GM18520 (cell line): ENCODE data around the gene CHRNA7.

Experiments used
- ATAC-seq: cut with Tn5 transposase; IDR thresholded peaks from one replicate; pipeline ENCODE4 v1.9.1; 2021; ENCODE audit not compliant: unreplicated experiment

The CHRNA7 gene

GRCh38 chr15:32029862-32030781 is at the start of gene CHRNA7:
Gene CHRNA7 (plus strand): TSS chr15:32030515. CDS start chr15:32030595, 80 bp downstream.
- no peak for ATAC-seq

GRCh38 chr15:31985607-31986006 is 44.7 kb upstream of the CHRNA7 start:
- ATAC-seq: no peak

GRCh38 chr15:31993062-31993461 is 37.3 kb upstream of the CHRNA7 start:
- ATAC-seq: no peak

- ATAC-seq: no peak
These were observed 32.6 kb upstream of the CHRNA7 start for GRCh38 chr15:31997711-31998110.

- ATAC-seq: no peak
These were observed 26.8 kb upstream of the CHRNA7 start for GRCh38 chr15:32003558-32003957.

GRCh38 chr15:32004249-32004648 is 26.1 kb upstream of the CHRNA7 start:
- ATAC-seq: no peak

GRCh38 chr15:32007355-32007960 is 22.9 kb upstream of the CHRNA7 start:
- no peak for ATAC-seq

GRCh38 chr15:32014953-32015352 is 15.4 kb upstream of the CHRNA7 start:
- no peak for ATAC-seq

- no peak for ATAC-seq
These were observed 10.2 kb upstream of the CHRNA7 start for GRCh38 chr15:32020156-32020555.

GRCh38 chr15:32028921-32029320 is 1.4 kb upstream of the CHRNA7 start:
- ATAC-seq: no peak

GRCh38 chr15:32029409-32029861 is 880 bp upstream of the CHRNA7 start:
- ATAC-seq: no peak

GRCh38 chr15:32030795-32031194 is 480 bp downstream of the CHRNA7 start:
- no peak for ATAC-seq

- no peak for ATAC-seq
These were observed 3.0 kb downstream of the CHRNA7 start for GRCh38 chr15:32033186-32033890.

- ATAC-seq: no peak
These were observed 3.8 kb downstream of the CHRNA7 start for GRCh38 chr15:32034106-32034505.

GRCh38 chr15:32035285-32035684 is 5.0 kb downstream of the CHRNA7 start:
- ATAC-seq: no peak

- ATAC-seq: no peak
These were observed 6.7 kb downstream of the CHRNA7 start for GRCh38 chr15:32036971-32037370.

GRCh38 chr15:32041294-32041693 is 11.0 kb downstream of the CHRNA7 start:
- ATAC-seq: no peak

GRCh38 chr15:32042269-32042972 is 12.1 kb downstream of the CHRNA7 start:
- no peak for ATAC-seq

- no peak for ATAC-seq
These were observed 23.4 kb downstream of the CHRNA7 start for GRCh38 chr15:32053719-32054118.

- no peak for ATAC-seq
These were observed 27.6 kb downstream of the CHRNA7 start for GRCh38 chr15:32057876-32058425.

GRCh38 chr15:32060706-32061105 is 30.4 kb downstream of the CHRNA7 start:
- no peak for ATAC-seq
